HG02884 (cell line): Measurements from ENCODE around the gene PPP6R3.

Experiments used
- ATAC-seq: cut with Tn5 transposase; IDR thresholded peaks from one replicate; pipeline ENCODE4 v1.9.1; 2021; ENCODE audit warnings: mild to moderate bottlenecking, moderate library complexity; ENCODE audit not compliant: unreplicated experiment

The PPP6R3 gene

DNA sequence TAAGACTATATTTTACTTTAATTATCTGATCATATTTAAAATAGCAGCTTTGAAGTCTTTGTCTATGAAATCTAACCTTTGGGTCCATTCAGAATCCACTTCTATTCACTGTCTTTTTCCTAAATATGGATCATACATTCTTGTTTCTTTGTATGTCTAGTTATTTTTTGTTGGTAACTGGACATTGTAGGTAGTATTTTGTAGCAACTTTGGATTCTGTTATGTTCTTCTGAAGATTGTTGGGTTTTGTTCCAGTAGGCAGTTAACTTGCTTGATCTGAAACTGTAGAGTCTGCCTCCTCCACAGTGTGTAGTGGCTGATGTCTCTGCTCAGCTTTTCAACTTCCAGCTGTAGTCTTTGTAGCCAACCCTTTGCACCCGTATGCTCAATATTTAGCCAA lies 186.3 kb downstream of the PPP6R3 start:
- ATAC-seq, result no peak

DNA sequence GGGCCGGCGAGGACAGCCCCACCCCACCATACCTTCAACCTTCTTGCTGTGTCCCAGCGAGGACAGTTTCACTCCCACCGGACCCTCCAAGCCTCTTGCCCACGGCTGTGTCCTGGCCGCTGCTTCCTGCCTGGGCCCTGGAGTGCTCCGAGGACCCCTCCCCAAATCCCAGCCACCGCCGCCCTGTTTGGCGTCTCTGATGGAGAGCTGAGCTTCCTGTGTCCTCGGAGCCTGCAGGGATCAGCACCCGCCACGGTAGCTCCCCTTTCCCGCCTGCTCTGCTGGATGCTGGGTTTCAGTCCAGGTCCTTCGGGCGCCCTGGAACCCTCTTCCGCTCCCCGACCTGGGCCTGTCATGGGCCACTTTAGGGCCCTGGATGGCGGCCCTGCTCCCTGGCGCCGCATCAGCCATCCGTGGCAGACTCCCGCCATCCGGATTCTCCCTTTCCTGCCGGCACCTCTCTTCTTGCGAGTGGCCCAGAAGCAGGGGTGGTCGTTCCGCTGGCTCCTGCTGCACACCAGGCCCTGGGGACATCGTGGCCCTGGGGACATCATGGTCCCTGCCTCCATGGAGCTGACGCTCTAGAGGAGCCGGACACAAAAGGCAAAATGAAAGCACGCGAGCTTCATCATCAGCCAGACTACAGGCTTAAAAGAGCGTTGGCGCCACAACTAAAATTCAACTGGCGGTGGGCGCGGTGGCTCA lies 189.5 kb downstream of the PPP6R3 start:
- ATAC-seq, result no peak

DNA sequence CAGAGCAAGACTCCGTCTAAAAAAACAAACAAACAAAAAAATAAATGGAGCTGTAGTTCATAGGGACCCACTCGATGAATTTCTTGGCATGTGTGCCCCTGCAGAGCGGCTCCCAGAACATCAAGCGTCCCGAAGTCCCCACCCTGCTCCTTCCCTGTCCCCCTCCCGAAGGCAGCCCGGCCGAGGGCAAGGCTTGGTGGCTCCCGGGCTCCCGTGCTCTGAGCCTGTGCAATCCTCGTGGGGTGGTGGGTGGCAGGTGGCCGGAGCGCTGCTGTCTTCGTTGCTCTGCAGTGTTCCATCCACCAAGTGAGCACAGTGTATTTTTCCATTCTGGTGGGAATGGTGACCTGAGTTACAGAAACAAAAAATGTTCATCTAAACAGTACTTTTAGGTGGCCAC lies 190.2 kb downstream of the PPP6R3 start:
- ATAC-seq, result no peak

DNA sequence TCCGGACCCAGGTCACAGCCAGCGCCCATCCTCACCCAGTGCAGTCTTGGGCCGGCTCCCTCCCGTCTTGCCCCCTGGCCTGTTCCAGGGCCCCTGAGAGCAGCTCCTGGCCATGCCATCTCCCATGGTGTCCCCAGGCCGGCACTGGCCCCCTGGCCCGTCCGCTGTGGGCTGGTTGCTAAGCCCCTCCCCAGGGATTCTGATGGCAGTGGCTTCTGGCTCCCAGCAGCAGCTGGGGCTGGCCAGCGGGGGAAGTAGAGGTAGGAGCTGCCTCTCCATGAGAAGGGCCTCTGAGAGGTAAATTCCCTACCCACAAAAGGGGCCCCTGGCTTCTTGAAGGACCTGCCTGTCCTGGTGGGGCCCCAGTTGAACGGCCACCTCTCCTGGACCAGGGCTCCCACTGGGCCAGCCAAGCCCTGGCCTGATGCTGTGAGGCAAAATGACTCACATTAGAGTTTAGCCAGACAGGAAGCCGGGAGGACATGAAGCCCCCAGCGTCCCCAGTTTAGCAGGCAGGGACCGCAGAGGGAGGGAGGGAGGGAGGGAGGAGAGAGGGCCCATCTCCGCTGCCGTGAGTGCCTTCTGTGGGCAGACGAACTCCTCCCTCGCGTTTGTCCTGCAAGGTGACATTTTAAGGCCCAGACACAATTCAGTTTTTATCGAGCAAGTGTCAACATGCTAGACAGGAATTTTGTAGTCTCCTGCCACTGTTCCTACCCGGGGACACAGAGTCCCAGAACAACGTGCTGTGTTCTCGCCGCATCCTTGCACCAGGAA lies 190.8 kb downstream of the PPP6R3 start:
- ATAC-seq, result no peak

DNA sequence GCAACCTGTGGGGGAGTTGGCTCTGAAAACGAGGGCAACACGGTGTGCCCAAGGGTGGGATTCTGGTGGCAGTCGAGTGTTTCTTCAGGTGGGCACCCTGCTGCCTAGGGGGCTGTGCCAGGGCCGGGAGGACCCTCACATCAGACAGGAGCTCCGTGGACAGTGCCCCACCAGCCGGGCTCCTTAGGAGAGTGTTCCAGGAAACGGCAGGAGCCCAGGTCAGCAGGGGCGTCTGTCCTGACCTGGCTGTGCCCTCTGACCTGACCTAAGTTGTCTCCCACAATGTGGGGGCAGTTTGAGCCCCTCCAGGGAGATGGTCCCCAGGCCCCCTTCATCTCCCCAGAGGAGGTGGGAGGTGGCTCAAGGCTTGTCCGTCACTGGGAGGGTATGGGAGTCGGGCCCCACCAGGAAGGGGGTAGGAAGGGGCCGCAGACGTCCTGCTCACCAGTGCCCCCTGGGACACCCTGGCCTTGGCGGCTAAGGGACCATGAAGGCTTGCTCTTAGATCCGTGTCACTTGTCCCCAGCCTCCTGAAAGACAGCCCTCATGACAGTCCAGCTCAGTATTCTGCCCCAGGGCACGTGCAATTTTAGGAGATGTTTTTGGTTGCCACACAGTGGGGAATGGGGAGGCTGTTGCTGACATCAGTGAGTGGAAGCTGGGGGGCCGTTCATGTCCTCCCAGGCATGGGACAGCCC lies 191.6 kb downstream of the PPP6R3 start:
- ATAC-seq, result no peak

DNA sequence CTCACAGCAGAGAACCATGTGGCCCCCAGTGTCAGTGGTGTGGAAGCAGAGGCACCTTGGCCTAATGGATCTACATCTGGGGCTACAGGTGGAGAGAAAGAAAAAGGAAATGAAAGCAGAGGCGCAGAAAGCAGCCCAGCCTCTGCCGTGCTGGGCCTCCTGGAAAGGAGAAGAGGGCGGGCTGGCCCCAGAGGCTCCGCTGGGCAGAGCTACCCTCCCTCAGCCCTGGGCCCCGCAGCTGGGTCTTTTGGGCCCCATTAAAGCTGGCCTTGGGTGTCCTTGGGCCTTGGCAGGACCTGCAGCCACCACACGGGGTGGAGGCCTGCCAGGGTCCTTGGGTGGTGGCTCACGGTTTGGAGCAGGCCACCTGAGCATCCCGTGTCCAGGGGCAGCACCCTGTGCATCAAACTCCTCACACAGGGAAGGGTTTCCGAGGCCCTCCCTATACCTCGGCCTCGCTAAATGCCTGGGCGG lies 192.2 kb downstream of the PPP6R3 start:
- ATAC-seq, result no peak

DNA sequence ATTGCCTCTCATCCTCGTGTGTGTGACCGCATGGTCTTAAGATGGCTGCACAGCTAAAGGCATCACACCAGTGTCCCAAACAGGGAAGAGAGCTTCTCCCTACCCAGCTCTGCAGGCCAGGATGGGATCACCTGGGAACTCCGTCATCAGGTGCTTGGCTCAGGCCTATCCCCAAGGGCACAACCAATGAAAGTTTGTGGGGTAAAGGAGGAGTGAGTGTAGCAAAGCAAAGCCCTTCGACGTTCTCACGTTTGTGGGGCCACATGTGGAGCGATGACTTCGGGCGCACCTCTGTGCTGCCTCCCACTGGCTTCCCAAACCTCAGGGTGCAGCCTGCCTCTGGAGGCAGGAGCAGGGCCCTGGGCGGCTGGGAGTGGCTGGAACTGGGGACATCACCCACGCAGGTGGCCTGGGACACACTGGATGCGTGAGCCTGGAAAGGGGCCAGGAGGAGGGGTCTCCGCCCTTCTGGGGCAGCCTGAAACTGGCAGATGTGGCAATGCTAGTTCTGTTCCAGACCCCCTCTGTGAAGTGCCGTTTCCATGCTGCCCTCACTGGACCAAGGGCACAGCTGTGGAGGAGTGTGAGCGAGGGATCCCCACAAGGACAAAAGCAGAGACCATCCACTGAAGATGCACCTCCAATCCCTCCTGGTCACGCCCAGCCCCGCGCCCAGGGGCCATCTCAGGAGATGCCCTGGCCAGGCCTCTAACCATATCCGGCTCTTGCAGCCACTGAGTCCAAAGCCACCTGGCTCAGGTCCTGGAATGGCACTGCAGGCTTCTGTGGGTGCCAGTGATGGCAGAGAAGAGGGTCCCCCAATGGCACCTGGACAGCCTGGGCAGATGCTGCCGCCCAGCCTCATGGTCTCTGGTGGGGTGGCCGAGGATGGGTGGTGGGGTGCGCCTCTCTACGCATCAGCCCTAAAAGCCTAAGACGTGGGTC lies 193.2 kb downstream of the PPP6R3 start:
- no peak for ATAC-seq

DNA sequence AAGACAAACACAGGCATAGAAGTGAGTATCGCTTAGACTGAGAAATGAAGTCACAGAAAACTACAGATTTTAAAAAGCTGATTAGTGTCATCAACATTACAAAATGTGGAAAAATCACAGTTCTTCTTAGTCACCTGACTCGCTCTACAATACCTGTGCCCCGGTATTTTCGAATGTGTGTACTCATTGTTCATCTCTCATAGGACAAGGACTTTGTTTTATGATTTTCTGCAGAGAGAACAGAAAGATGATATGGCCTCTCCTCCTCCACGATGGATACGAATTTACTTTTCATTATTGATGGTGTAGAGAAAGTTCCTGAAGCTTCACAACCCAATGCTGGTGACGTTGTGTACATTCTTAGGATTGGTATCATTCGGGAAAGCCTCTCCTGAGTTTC lies 194.4 kb downstream of the PPP6R3 start:
- ATAC-seq, result no peak

DNA sequence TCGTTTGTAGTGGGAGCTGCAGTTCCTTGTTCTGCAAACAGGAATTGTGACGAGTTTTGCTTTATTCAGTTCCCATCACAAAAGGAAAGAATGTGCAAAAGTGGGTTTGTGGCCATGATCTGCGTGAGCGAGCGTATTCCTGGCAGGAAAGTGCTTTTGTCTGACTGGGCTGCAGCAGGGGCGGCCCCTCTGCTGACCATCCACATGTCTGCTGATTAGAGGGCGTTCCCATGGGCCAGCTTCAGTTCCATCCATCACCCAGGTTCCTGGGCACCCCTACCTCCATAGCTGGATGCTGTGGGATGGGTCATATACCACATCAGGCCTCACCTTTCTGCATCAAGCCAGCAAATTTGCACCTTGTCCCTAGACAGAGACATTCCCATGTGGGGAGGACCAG lies 194.9 kb downstream of the PPP6R3 start:
- no peak for ATAC-seq

DNA sequence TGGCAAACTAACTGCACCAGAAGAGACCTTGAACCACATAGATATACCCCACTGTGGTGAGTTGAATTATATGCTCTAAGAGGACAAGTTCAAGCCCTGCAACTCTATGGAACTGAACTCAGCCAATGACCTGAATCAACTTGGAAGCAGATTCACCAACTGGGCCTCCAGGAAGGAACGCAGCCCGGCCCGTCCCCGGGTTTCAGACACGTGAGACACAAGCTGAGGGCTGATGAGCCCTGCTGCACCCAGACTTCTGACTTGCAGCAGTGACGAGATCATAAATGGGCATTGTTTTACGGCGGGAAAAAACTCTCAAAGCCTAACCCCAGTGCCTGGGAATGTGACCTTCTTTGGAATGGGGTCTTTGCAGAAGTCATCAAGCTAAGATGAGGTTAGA lies 195.3 kb downstream of the PPP6R3 start:
- ATAC-seq, result no peak

DNA sequence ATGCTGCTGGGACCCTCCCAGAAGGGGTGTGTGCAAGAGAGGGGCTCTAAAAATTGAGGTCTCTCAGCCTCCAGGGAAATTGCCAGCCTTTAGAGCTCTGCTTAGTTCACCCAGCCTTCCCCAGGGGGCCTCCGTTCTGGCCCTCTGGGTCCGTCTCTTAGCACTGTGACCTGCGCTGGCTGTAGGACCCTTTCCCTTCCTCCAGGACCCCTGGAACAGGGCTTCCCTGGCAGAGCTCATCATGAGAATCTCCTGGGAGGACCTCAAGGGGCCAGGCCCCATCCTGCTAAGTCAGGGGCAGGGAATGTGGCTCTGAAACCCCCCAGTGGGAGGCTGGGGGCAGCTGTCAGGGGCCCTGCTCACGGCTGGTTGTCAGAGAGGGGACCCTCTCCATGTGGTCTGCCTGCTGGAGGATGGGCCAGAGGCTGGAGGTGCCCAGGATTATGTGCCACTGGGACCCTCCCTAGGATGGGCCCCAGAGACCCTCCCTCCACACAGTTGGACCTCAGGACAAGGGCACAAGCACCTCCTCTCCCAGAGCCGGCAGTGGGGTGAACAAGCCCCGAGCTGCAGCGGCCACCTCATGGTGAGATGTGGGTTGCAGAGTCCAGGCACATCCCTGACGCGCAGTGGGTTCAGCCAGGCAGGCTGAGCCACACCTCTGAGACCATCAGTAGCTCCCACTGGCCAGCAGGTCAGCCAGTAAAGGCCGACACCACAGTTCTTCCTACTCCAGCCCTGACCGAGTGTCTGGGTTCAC lies 196.6 kb downstream of the PPP6R3 start:
- no peak for ATAC-seq

DNA sequence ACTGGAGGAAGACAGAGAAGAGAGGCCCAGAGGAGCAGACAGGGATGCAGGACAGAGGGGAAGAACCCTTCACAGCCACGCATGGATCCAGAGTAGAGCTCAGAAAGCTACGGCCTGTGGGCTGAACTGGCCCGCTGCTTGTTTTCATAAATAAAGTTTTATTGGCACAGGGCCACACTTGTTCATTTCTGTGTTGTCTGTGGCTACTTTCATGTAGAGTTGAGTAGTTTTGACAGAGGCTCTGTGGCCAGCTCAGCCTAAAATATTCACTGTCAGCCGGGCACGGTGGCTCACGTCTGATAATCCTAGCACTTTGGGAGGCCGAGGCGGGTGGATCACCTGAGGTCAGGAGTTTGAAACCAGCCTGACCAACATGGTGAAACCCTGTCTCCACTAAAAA lies 197.5 kb downstream of the PPP6R3 start:
- no peak for ATAC-seq

DNA sequence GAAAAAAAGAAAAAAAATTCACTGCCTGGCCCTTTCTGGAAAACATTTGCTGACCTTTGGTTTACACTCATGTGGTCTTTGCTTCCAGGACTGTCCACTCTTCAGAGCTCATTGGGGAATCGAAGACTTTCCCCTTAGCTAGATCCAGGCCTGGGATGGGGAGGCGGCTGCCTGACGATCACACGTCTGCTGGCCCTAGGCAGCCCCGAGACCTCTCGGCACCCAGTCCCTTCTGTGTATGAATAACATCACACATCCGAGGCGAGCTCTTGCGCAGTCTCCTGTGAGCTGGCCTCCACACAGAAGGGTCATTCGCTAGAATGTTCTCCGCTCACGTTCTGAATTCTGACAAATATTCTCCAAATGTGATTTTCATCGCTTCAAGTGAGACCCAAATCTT lies 198.1 kb downstream of the PPP6R3 start:
- no peak for ATAC-seq

DNA sequence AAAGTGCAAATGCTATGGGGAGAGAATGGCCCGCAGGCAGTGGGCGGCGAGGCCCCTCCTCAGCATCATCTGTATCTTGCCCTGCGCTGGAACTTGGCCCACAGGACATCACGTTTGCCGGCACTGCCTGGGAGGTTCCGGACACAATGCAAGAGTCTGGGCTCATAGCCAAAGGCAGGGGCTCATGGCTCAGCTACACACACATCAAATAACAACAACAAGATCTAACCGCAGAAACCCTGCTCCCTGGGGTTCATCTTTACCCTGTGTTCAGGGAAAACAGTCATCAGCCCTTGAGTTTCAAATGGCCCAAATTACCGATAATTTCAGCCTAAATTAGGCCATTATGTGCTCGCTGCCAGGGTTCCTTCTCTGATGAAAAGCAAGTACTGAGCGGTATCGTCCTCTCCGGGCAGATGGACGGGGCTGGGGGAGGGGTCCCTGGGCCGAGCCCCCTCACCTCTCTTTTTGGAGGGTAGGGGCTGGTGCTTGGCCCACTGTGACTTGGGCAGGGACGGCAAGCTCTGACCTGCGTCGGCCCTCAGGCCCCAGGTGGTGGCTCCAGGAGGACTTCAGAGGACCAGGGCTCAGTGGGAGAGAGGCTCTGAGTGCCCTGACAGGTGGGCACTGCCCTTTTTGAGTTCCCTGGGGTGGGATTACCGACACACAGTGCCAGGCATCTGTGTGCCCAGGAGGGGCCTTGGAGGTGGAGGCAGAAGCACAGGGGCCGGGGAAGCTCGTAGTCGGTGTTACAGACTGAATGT lies 198.8 kb downstream of the PPP6R3 start:
- ATAC-seq, result no peak

DNA sequence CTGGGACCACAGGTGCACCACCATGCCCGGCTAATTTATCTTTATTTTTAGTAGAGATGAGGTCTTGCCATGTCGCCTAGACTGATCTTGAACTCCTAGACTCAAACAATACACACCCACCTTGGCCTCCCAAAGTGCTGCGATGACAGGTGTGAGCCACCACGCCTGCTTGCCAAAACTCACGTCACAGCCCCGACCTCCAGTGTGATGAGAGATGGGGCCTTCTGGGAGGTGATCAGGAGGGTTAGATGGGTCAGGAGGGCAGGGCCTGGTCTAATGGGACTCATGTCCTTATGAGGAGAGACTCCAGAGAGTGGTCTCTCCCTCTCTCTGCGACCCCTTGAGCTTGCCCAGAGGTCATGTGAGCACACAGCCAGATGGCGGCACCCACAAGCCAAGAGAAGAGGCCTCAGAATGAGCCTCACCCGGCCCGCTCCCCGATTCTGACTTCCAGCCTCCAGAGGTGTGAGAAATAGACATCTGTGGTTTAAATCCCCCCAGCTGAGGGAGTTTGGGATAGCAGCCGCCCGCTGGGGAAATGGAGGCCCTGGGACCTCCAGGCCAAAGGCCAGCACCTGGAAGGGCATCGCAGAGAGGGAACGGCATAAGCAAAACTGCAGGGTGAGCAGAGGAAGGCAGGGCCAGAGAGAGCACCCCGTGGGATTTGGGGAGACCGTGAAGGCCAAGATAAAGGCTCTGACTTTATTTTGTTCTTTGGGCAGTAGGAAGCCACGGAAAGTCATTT lies 199.7 kb downstream of the PPP6R3 start:
- ATAC-seq, result no peak

DNA sequence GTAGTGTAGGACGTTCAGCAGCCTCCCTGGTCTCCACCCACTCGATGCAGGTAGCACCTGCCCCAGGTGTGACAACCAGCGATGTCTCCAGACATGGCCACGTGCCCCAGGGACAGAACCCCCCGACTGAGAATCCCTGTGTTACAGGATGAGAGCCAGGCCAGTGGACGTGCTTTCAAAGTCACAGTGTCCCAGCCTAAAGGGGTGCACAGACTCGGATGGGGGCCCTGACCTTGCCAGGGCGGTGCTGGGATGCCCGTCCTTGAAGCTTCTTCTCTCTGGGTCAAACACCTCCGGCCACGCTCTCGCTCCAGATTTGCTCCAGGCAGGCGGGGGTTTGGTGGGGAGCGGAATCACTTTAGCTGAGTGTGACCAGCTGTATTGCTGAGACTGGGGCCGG lies 200.5 kb downstream of the PPP6R3 start:
- ATAC-seq, result no peak

DNA sequence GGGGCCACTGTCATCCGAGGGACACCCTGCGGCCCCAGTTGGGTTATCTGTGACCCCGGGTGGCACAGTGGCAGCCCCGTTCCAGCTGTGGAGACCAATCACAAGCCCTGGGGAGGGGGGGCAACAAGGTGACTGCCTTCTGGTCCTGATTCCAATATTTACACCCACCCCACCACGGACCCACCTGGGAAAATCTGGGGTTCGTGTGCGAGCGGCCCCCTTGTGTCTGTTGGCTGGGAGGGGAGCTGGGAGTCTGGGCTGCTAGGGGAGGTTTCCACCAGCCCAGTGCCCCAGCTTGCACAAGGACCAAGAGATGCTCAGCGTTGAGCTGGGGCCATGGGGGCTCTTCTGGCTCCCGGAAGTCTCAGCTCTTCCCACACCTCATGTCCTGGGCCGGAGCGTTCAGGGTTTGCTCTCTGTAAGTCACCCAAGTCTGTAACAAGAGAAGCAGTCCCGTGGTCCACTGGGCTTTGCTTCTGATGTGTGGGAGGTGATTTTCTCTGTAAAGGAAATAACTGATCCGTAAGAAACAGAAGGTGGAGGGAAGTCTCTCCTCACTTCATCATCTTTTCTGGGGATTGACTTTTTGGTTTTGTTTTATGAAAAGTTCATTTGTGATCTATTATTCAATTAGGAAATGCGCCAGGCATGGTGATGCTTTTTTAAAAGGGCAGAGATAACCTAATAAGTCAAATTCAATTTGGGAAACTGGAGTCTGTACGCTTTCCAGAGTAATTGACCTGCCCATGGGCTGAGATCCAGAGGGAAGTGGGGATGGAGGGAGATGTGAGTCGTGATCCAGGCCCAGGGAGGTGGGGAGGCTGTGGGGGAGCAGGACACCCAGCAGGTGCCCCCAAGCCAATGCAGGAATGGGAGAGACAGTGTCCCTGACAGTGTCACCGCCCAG lies 201.4 kb downstream of the PPP6R3 start:
- ATAC-seq, result no peak
